Measurements from ENCODE around the gene EPS8L1.
A peak's percentile ranks its signal among the peaks of the same experiment; 100 is the strongest.

Gene EPS8L1

GRCh38 chr19:55117663-55118391 lies 42.2 kb downstream of the EPS8L1 start:
- DNase-seq = peak; percentile 95 to 97

GRCh38 chr19:55118401-55118991 lies 42.8 kb downstream of the EPS8L1 start:
- DNase-seq = peak; percentile 54 to 59

- no peak for DNase-seq
Measured at GRCh38 chr19:55119053-55119452, 43.4 kb downstream of the EPS8L1 start.

GRCh38 chr19:55131421-55131820 lies 55.8 kb downstream of the EPS8L1 start:
- DNase-seq = no peak

GRCh38 chr19:55132453-55133129 lies 56.9 kb downstream of the EPS8L1 start:
- DNase-seq = no peak

GRCh38 chr19:55133639-55134444 lies 58.2 kb downstream of the EPS8L1 start:
- DNase-seq = no peak

- DNase-seq = no peak
Measured at GRCh38 chr19:55134736-55135135, 59.1 kb downstream of the EPS8L1 start.

GRCh38 chr19:55136399-55137102 lies 60.9 kb downstream of the EPS8L1 start:
- no peak for DNase-seq
